DMS 273 (cell line): Measurements from ENCODE around the gene NCSTN.

ENCODE experiments used
- DNase-seq: peaks from one replicate; lab custom pipeline; 2025; ENCODE audit not compliant: unreplicated experiment; lab: John Stamatoyannopoulos, UW

The NCSTN gene

GRCh38 chr1:160351629-160352028 is 8.4 kb downstream of the NCSTN start:
- no peak for DNase-seq

- DNase-seq: no peak
Observed at GRCh38 chr1:160352555-160352954, 9.4 kb downstream of the NCSTN start.

- peak; percentile 80 for DNase-seq
Observed at GRCh38 chr1:160353223-160353622, 10.0 kb downstream of the NCSTN start.

DNA sequence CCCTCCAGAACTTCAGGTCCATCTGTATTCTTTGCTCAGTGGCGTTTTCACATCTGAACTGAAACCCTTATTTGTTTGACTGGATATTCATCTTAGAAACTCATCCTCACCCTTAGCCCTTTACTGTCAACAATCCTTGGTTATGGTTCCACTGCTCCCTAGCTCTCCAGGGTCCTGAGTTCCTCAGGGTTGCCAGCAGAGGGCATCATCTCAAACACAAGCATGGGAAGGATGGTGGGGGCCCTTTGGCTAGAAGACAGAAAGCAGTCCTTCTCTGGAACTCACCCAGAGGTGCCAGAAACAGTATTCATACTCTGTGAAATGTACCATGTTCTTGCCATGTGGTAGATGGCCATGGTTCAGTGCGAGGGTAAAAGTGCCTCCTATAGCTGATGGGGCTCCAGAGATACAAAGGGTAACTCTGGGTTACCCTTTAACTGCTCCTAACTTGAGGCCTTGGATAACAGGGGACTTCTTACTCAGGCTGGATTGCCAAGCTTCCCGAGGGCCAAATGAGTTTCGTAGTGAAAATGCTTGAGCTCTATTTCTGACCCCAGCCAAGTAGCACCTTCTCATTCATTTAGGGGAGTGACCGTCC is 11.3 kb downstream of the NCSTN start:
- peak; percentile 78 for DNase-seq

GRCh38 chr1:160357286-160358002 is 14.3 kb downstream of the NCSTN start:
- DNase-seq: peak; percentile 15

GRCh38 chr1:160358073-160358472 is 14.9 kb downstream of the NCSTN start:
- no peak for DNase-seq

- peak; percentile 68 for DNase-seq
Observed at GRCh38 chr1:160359559-160360226, 16.5 kb downstream of the NCSTN start.

GRCh38 chr1:160360227-160360695 is 17.1 kb downstream of the NCSTN start:
- peak; percentile 74 for DNase-seq

DNA sequence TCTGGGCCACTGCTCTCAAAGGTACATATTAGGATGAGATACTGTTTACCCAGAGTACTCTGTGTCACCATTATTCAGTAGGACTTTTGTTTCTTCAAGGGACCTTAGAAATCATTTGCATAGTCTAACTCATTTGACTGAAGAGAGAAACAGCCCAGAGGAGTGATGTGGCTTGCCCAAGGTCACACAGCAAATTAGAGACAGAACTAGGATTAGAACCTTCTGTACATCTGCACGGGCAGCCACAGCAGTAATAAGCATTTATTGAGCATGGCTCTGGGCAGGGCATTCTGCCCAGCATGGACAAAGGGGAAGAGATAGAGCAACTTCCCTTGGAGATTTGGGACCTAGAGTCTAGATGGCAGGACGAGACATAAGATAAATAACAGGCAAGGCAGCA is 18.0 kb downstream of the NCSTN start:
- DNase-seq: no peak

DNA sequence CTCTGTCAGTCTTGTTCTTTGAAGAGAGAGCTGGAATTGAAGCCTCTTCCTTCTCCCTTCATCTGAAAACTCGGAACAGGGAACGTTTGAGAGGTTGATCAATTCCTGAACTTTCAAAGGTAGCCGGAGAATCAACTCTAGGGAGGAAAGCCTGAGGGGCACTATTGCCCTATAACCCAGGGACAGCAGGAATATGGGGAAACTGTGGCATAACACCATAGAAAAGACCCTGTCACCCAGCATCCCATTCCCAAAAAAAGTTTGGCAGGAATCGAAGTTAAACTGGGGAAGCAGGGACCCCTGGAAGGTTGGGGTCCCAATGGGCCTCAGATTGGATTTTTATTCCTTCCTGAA is 18.6 kb downstream of the NCSTN start:
- DNase-seq: peak; percentile 44

DNA sequence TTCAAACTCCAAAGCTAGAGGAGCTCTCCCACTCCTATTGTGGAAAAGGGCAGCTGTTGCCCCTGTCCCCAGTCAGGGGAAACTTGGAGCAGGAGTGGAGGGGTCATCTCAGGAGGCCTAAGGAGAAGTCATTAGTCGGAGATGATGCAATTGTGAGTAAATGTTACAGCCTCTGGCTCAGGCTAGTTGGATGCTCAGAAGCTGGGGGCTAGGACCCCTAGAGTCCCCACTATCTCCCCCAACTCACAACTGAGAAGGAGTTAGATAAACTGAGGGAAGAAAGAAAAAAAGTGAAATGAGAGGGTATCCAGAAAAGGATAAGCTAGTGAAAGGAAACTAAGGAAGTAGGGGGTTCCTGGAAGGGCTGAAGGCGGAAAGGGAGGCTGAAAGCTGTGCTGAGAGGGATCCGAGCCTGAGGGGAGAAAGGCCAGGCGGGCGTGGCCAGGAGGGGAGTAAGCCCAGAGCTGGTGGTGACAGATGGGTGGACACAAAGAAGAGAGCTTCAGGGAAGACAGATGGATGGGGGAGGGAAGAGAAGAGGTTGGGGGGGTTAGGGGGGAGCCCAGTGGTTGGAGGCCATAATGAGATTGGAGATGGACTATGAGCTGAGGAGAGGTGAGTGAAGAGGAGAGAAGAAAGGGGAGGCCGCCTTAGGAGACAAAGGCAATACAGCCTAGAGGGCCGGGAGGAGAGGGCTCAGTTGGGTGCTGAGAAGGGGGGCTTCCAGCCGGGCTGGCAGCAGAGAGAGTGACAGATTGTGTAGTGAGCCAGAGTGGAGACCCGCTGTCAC is 19.2 kb downstream of the NCSTN start:
- DNase-seq: peak; percentile 98

DNA sequence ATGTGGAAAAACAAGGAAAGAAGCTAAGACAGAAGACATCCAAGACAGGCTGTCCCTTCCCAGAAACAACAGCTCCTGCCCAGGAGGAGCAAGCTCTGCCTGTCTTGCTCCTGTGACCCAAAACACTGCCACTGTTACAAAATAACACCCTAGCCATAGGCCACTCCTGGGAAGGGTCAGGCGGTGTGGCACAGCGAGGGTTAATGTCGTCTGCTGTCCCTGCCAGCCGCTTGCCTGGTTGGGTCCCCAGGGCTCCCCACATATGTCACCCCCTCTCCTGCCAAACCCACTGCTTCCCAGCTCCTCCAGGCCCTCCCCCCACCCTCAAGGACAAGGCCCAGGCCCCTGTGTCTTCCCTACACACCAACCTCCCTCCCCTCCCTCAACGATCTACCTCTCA is 19.8 kb downstream of the NCSTN start:
- DNase-seq: peak; percentile 74

GRCh38 chr1:160363951-160364735 is 21.0 kb downstream of the NCSTN start:
- DNase-seq: peak; percentile 70

GRCh38 chr1:160365325-160365724 is 22.1 kb downstream of the NCSTN start:
- DNase-seq: peak; percentile 65

DNA sequence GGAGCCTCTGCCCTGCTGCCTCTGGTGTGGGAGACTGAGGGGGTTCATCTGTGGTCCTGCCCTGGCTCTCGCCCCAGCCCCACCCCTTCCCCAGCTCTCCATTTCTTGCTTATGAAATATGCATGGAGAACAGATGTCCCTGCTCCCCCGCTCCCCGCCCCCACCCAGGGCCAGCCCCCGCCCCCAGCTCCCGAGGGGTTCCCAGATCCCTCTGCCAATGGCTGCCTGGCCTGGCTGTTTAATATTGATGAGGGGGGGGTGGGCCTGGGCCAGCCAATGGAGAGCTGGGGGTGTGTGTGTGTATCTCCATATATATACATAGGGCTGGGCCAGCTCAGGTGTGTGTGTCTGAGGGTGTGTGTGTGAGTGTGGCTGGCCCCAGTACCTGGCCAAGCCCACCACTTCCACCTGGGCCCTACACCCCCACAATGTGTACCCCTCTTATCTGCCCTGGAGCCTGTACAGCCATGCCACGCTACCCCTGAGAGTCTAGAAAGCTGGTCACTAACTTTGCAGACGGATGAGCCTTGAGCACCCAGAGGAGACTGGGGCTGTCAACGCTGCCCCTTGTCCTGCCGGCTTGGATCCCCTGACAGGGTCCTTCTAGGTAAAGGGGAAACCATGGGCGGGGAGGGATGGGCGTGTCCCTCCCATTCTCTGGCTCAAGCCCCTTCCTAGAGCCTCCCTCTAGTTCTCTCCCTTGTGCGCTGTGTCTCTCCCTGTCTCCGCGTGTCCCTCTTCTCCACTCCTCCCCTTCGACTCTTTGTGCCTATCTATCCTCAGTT is 23.7 kb downstream of the NCSTN start, which contains the start of gene NHLH1:
Gene NHLH1, plus strand, starts transcription at position 341 of the 785 bp plus-strand sequence. CDS start 3,661 bp downstream, outside the sequence.
- peak; percentile 96 for DNase-seq

DNA sequence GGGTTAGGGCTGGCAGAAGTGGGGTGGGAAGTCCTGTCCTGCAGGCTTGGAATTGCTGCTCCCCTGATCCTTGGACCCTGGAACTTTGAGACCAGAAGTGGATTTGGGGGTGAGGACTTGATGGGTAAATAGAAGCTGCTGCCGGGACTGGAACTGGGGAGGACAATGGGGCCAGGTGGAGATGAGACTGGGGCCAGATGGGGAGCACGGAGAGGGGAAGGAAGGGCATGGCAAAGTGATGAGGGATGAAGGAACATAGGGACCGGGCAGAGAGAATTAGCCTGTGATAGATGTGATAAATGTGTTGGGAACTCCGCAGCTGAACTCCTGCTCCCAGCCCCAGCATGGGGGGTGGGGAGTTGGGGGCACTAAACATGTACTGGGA is 24.3 kb downstream of the NCSTN start:
- peak; percentile 63 for DNase-seq

DNA sequence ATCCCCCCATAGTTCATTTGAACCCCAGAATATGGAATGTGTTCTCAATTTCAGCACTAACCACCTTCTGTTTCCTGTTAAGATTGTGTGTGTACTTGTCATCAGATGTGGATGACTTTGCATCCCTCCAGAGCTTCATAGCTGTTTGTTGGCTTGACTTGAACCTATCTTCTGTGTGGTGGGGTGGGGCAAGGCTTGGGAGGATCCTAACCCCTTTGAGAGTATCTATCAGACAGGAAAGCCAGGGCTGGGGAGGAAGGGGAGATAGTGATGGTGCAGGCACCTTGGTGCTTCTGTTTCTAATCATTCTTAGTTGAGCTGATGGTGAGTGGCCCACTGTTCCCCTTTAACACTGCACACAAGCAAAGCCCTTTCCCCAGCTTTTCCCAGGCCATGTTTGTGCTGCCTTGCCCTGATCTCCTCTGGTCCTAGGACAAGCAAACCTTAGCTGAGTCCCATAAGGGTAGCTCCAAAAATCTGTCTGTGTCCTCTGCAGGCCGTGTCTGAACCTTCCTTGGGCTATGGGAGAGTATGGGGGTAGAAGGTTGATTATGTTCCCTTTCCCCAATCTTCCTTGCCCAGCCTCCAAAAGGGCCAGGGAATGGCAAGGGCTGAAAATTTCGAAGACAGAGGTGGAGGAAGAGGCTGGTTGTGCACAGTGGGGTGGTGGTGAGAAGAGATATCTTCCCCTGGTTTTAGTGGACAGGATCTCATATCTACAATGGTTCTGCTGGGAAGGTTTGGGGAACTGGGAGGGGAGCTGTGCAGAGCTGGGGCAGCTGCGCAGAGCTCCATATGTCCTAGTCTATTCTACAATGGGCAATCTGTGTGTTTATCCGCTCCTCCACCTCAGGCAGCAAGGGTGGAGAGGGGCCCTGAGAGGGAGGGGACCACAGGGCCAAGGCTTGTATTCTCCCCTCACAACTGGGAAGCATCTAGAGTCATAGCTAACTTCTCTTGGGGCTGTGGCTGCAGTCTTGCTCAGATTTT is 25.0 kb downstream of the NCSTN start:
- peak; percentile 72 for DNase-seq

- DNase-seq: no peak
Observed at GRCh38 chr1:160369087-160369486, 25.9 kb downstream of the NCSTN start.
